ENCODE measurements around the gene ZFP92. TPM values are rescaled to one million over a fixed set of nuclear protein-coding genes. Genes with fewer than 3 reads are reported as not detected.

ZFP92 gene
- total and polyA plus RNA-seq, 2 donors (not counting 1 experiment from before 2014, with no cell fraction given), result 0.06 to 0.17 TPM

GRCh38 chrX:153386097-153386496, 25.2 kb upstream of the ZFP92 start:
- Histone ChIP-seq H3K9me3 (ENCODE audit: control insufficient read depth, insufficient read depth, low read depth, low read length) (no peaks in the 10 kb centered on the region), H3K4me3 (replicated peaks in 1 of 4; ENCODE audit: control extremely low read depth in 1 of 4, insufficient read depth in 1 of 4, low read depth in 3 of 4, low read length in 4 of 4) (no peak overlapping the region), H3K27ac (ENCODE audit: insufficient read depth, low read length) (no peak overlapping the region), H3K79me2 (ENCODE audit: control insufficient read depth, insufficient read depth, low read length) (no peaks in the 10 kb centered on the region), H3K9ac (ENCODE audit: insufficient read depth, low read length) (no peak overlapping the region), H3K36me3 (ENCODE audit: control insufficient read depth, insufficient read depth, low read length) (no peaks in the 10 kb centered on the region), H4K20me1 (ENCODE audit: control insufficient read depth, extremely low read depth, insufficient read depth, low read length) (no peaks in the 10 kb centered on the region), H3K4me1 (ENCODE audit: control insufficient read depth, extremely low read depth, insufficient read depth, low read length) (no peaks in the 10 kb centered on the region), H3K4me2 (ENCODE audit: extremely low read depth, insufficient read depth, low read length) (no peak overlapping the region), H2AFZ (ENCODE audit: low read length) (no peak overlapping the region), H3K27me3 (ENCODE audit: control insufficient read depth, insufficient read depth, low read length) (no peaks in the 10 kb centered on the region)
- DNase-seq (ENCODE audit: low read depth in 2 of 2), result no peak
- TF ChIP-seq CTCF (conservative IDR thresholded peaks at IDR 0.05 in 1 of 2, IDR thresholded peaks at IDR 0.05 in 1 of 2; ENCODE audit: low read depth in 1 of 2, low read length in 2 of 2), result no peak
- no peak for TF ChIP-seq EZH2 (IDR thresholded peaks at IDR 0.05; ENCODE audit: low read length, missing control alignments)

- no peak overlapping the region for H3K4me2 ChIP-seq (ENCODE audit: extremely low read depth, insufficient read depth, low read length)
- no peak for DNase-seq (ENCODE audit: low read depth in 2 of 2)
- H3K36me3 ChIP-seq (ENCODE audit: control insufficient read depth, insufficient read depth, low read length), result no peaks in the 10 kb centered on the region
Measured at GRCh38 chrX:153387345-153387744, 23.9 kb upstream of the ZFP92 start.

GRCh38 chrX:153387987-153388721, 23.1 kb upstream of the ZFP92 start:
- H3K9ac ChIP-seq (ENCODE audit: insufficient read depth, low read length), result no peak overlapping the region
- H2AFZ ChIP-seq (ENCODE audit: low read length), result no peak overlapping the region
- no peaks in the 10 kb centered on the region for H4K20me1 ChIP-seq (ENCODE audit: control insufficient read depth, extremely low read depth, insufficient read depth, low read length)
- no peak overlapping the region for H3K27ac ChIP-seq (ENCODE audit: insufficient read depth, low read length)
- no peaks in the 10 kb centered on the region for H3K4me1 ChIP-seq (ENCODE audit: control insufficient read depth, extremely low read depth, insufficient read depth, low read length)
- DNase-seq (ENCODE audit: low read depth in 2 of 2), result no peak
- no peaks in the 10 kb centered on the region for H3K9me3 ChIP-seq (ENCODE audit: control insufficient read depth, insufficient read depth, low read depth, low read length)
- no peaks in the 10 kb centered on the region for H3K36me3 ChIP-seq (ENCODE audit: control insufficient read depth, insufficient read depth, low read length)
- no peak overlapping the region for H3K4me2 ChIP-seq (ENCODE audit: extremely low read depth, insufficient read depth, low read length)
- no peak overlapping the region for H3K4me3 ChIP-seq (replicated peaks in 1 of 4; ENCODE audit: control extremely low read depth in 1 of 4, insufficient read depth in 1 of 4, low read depth in 3 of 4, low read length in 4 of 4)
- TF ChIP-seq CTCF (conservative IDR thresholded peaks at IDR 0.05 in 1 of 2, IDR thresholded peaks at IDR 0.05 in 1 of 2; ENCODE audit: low read depth in 1 of 2, low read length in 2 of 2) (no peak), EZH2 (IDR thresholded peaks at IDR 0.05; ENCODE audit: low read length, missing control alignments) (no peak)
- no peaks in the 10 kb centered on the region for H3K27me3 ChIP-seq (ENCODE audit: control insufficient read depth, insufficient read depth, low read length)
- no peaks in the 10 kb centered on the region for H3K79me2 ChIP-seq (ENCODE audit: control insufficient read depth, insufficient read depth, low read length)

More at GRCh38 chrX:153387345-153387744, 23.9 kb upstream of the ZFP92 start:
- no peak for TF ChIP-seq EZH2 (IDR thresholded peaks at IDR 0.05; ENCODE audit: low read length, missing control alignments)
- no peak for TF ChIP-seq CTCF (conservative IDR thresholded peaks at IDR 0.05 in 1 of 2, IDR thresholded peaks at IDR 0.05 in 1 of 2; ENCODE audit: low read depth in 1 of 2, low read length in 2 of 2)
- no peaks in the 10 kb centered on the region for H3K9me3 ChIP-seq (ENCODE audit: control insufficient read depth, insufficient read depth, low read depth, low read length)
- H3K9ac ChIP-seq (ENCODE audit: insufficient read depth, low read length), result no peak overlapping the region
- H3K4me1 ChIP-seq (ENCODE audit: control insufficient read depth, extremely low read depth, insufficient read depth, low read length), result no peaks in the 10 kb centered on the region
- no peak overlapping the region for H2AFZ ChIP-seq (ENCODE audit: low read length)
- no peaks in the 10 kb centered on the region for H3K79me2 ChIP-seq (ENCODE audit: control insufficient read depth, insufficient read depth, low read length)
- H4K20me1 ChIP-seq (ENCODE audit: control insufficient read depth, extremely low read depth, insufficient read depth, low read length), result no peaks in the 10 kb centered on the region
- no peak overlapping the region for H3K27ac ChIP-seq (ENCODE audit: insufficient read depth, low read length)
- H3K27me3 ChIP-seq (ENCODE audit: control insufficient read depth, insufficient read depth, low read length), result no peaks in the 10 kb centered on the region
- no peak overlapping the region for H3K4me3 ChIP-seq (replicated peaks in 1 of 4; ENCODE audit: control extremely low read depth in 1 of 4, insufficient read depth in 1 of 4, low read depth in 3 of 4, low read length in 4 of 4)
